HepG2 (cell line): ENCODE measurements around the gene LRP1B. TPM values are rescaled to one million over a fixed set of nuclear protein-coding genes. Genes with fewer than 3 reads are reported as not detected.

Experiments used
- ATAC-seq: fragments of 200-7000 bp; cut with Tn5 transposase; 3 replicates; pipeline ENCODE4 v1.9.1; 2020; ENCODE audit warnings: mild to moderate bottlenecking, moderate library complexity
- BruUV-seq: library from RNA; stranded (reverse); fragments of 400-500 nt; replicated peaks from 2 replicates; lab custom pipeline; 2021; lab: Mats Ljungman, UMichigan
- CTCF ChIA-PET: fragments of 300-600 bp; formaldehyde crosslinking; extraction: SDS; loops from one replicate; lab custom pipeline; 2021; ENCODE audit warnings: low total read pairs, inconsistent platforms, low intra/inter-chr PET ratio; lab: Yijun Ruan, JAX
- POLR2A ChIA-PET: fragments of 350-600 bp; sonication (Branson Sonifier 250); formaldehyde crosslinking; loops from one replicate; lab custom pipeline; 2020; ENCODE audit warnings: antibody characterized with exemption, inconsistent platforms; lab: Yijun Ruan, JAX
- DNase-seq: peaks from one replicate; pipeline ENCODE4 v3.0.0-alpha.2; 2015; ENCODE audit warnings: low spot score
- FAIRE-seq: peaks from 3 replicates; lab custom pipeline; 2011; peaks lifted over from hg19 to GRCh38; lab: Jason Lieb, UNC
- H2AFZ ChIP-seq: one replicate; pipeline ENCODE4 v1.6.1; 2011; ENCODE audit warnings: low read length, inconsistent platforms
- H3K27ac ChIP-seq: fragments of 300-600 bp; 3 replicates; pipeline ENCODE4 v1.8.0; 2011; ENCODE audit warnings: mixed run types, mild to moderate bottlenecking, mixed read lengths, low read length, inconsistent platforms; ENCODE audit not compliant: insufficient read depth; ENCODE audit errors: extremely low read length
- H3K27me3 ChIP-seq, 2 experiments: fragments of 200-600 bp in 1 of 2; 2 replicates in 1 of 2; 3 replicates in 1 of 2; pipeline versions ENCODE4 v1.6.0 to v1.8.0; 2011; ENCODE audit warnings: low read length in 2 of 2, mild to moderate bottlenecking in 2 of 2, moderate library complexity in 2 of 2, inconsistent platforms in 1 of 2; ENCODE audit not compliant: insufficient read depth in 2 of 2, control insufficient read depth in 1 of 2
- H3K36me3 ChIP-seq, 2 experiments: fragments of 200-600 bp in 1 of 2; replicated peaks in 1 of 2; 2 replicates in 1 of 2; 3 replicates in 1 of 2; pipeline versions ENCODE4 v1.5.1 to v1.8.0; 2011; ENCODE audit warnings: low read length in 2 of 2, inconsistent platforms in 1 of 2; ENCODE audit not compliant: insufficient read depth in 2 of 2, control insufficient read depth in 1 of 2
- H3K4me1 ChIP-seq: 2 replicates; pipeline ENCODE4 v1.5.1; 2012; ENCODE audit warnings: low read length, inconsistent platforms; ENCODE audit not compliant: insufficient read depth
- H3K4me2 ChIP-seq: 2 replicates; pipeline ENCODE4 v1.6.0; 2011; ENCODE audit warnings: low read depth, low read length, inconsistent platforms
- H3K4me3 ChIP-seq, 3 experiments: fragments of 200-600 bp in 1 of 3; sonication (generic), shearing (Covaris generic) in 1 of 3; replicated peaks in 1 of 3; 2 replicates each; pipeline ENCODE4 v1.5.1; 2011 to 2016; ENCODE audit warnings: low read length in 3 of 3, inconsistent platforms in 2 of 3, low read depth in 2 of 3, mild to moderate bottlenecking in 2 of 3, control low read depth in 1 of 3, mixed read lengths in 1 of 3; ENCODE audit not compliant: insufficient read depth in 1 of 3
- H3K79me2 ChIP-seq: one replicate; pipeline ENCODE4 v1.6.1; 2011; ENCODE audit warnings: low read length, inconsistent platforms; ENCODE audit not compliant: insufficient read depth
- H3K9ac ChIP-seq: 2 replicates; pipeline ENCODE4 v1.6.0; 2011; ENCODE audit warnings: mild to moderate bottlenecking, low read depth, low read length, inconsistent platforms; ENCODE audit not compliant: insufficient read depth
- H3K9me3 ChIP-seq: 2 replicates; pipeline ENCODE4 v1.5.1; 2012; ENCODE audit warnings: mild to moderate bottlenecking, low read length
- H4K20me1 ChIP-seq: 2 replicates; pipeline ENCODE4 v1.6.0; 2011; ENCODE audit warnings: inconsistent platforms, mild to moderate bottlenecking, low read length, moderate library complexity; ENCODE audit not compliant: insufficient read depth
- ATAD3A ChIP-seq: sonication (generic); formaldehyde crosslinking; IDR thresholded peaks from 2 replicates; pipeline ENCODE4 v1.4.0; 2020; ENCODE audit warnings: missing genetic modification reagents
- CBX1 ChIP-seq: IDR thresholded peaks from one replicate; pipeline ENCODE4 v1.6.1; 2016; ENCODE audit warnings: antibody characterized with exemption, low read depth
- GFI1 ChIP-seq: sonication (generic); formaldehyde crosslinking; IDR thresholded peaks from 2 replicates; pipeline ENCODE4 v1.5.0; 2020; ENCODE audit warnings: missing genetic modification reagents, mild to moderate bottlenecking, borderline replicate concordance
- HMGA1 ChIP-seq: sonication (generic); formaldehyde crosslinking; conservative IDR thresholded peaks from 2 replicates; pipeline ENCODE4 v1.4.0; 2020; ENCODE audit warnings: missing genetic modification reagents
- KDM1A ChIP-seq: IDR thresholded peaks from 2 replicates; pipeline ENCODE4 v1.6.1; 2016; ENCODE audit warnings: missing compliant biosample characterization
- MAZ ChIP-seq, 2 experiments: sonication (generic) in 1 of 2; formaldehyde crosslinking in 1 of 2; IDR thresholded peaks; 2 replicates each; pipeline versions ENCODE4 v1.5.0 to v1.6.1; 2012 to 2020; ENCODE audit warnings: low read depth in 2 of 2, mild to moderate bottlenecking in 2 of 2, borderline replicate concordance in 1 of 2, improper control_type of control experiment in 1 of 2, low read length in 1 of 2, missing genetic modification reagents in 1 of 2, moderate library complexity in 1 of 2
- MED8 ChIP-seq: sonication (generic); formaldehyde crosslinking; IDR thresholded peaks from 2 replicates; pipeline ENCODE4 v1.8.1; 2023; ENCODE audit warnings: mild to moderate bottlenecking, missing genetic modification reagents; ENCODE audit not compliant: insufficient replicate concordance
- MXD4 ChIP-seq: IDR thresholded peaks from 2 replicates; pipeline ENCODE4 v1.6.1; 2016; ENCODE audit warnings: mild to moderate bottlenecking, missing biosample characterization, missing genetic modification reagents
- NR3C1 ChIP-seq: sonication (generic); formaldehyde crosslinking; IDR thresholded peaks from 2 replicates; pipeline ENCODE4 v1.4.0; 2020; ENCODE audit warnings: missing genetic modification reagents
- PHF5A ChIP-seq: IDR thresholded peaks from one replicate; pipeline ENCODE4 v1.6.1; 2018; ENCODE audit warnings: low read depth, missing genetic modification reagents; ENCODE audit not compliant: unreplicated experiment
- SNAI1 ChIP-seq: sonication (generic); formaldehyde crosslinking; IDR thresholded peaks from 2 replicates; pipeline ENCODE4 v1.5.0; 2020; ENCODE audit warnings: mild to moderate bottlenecking, missing genetic modification reagents, borderline replicate concordance
- ZNF274 ChIP-seq: sonication (generic); formaldehyde crosslinking; IDR thresholded peaks from 2 replicates; pipeline ENCODE4 v1.5.1; 2020; ENCODE audit warnings: mild to moderate bottlenecking, missing genetic modification reagents
- ZNF333 ChIP-seq: sonication (generic); formaldehyde crosslinking; IDR thresholded peaks from 2 replicates; pipeline ENCODE4 v1.4.0; 2020; ENCODE audit warnings: mild to moderate bottlenecking, missing genetic modification reagents, borderline replicate concordance
- WGBS: methylation state at CpG from one replicate; pipeline ENCODE4 v1.1.6; 2017; ENCODE audit warnings: low lambda C conversion rate; 5-methylcytosine and 5-hydroxymethylcytosine counted together
- in situ Hi-C: cut with HindIII; loops from 2 replicates; pipeline ENCODE4 v1.10.0; 2017; ENCODE audit warnings: low pct_unique_long_range_greater_than_20kb; ENCODE audit not compliant: extremely low pct_ligation_motif_present
- intact Hi-C: fragments of 100-400 bp; cut with micrococcal nuclease; formaldehyde crosslinking; loops from one replicate; pipeline ENCODE4 v1.10.0; 2022; ENCODE audit not compliant: unreplicated experiment
- polyA plus RNA-seq, 8 experiments: library from polyadenylated mRNA; depleted of rRNA in 3 of 8; stranded (reverse) in 7 of 8; unstranded in 1 of 8; fragments of >200 nt; fragmentation: Illumina TruSeq in 4 of 8; extraction: Trizol in 4 of 8; gene quantifications; 2 replicates each; pipeline versions ENCODE4 v1.2.1 to v1.2.3, GENCODE V29; 2011 to 2016; ENCODE audit warnings: low read depth in 4 of 8, missing spikeins in 1 of 8, mixed read lengths in 1 of 8; ENCODE audit not compliant: insufficient read depth in 1 of 8
- total RNA-seq, 5 experiments: library from RNA; depleted of rRNA; stranded (reverse); fragments of >200 nt; fragmentation: Illumina TruSeq; extraction: Trizol; gene quantifications; 2 replicates each; pipeline ENCODE4 v1.2.3, GENCODE V29; 2016; ENCODE audit warnings: low read depth in 1 of 5
- TF ChIP-seq, protein P1 (sequence below): IDR thresholded peaks from 2 replicates; pipeline ENCODE4 v1.6.1; 2012; ENCODE audit warnings: low read length, improper control_type of control experiment
- TF ChIP-seq, protein P2 (sequence below): sonication (generic); formaldehyde crosslinking; IDR thresholded peaks from 2 replicates; pipeline ENCODE4 v1.4.0; 2020; ENCODE audit warnings: missing genetic modification reagents, mild to moderate bottlenecking, borderline replicate concordance
- TF ChIP-seq, protein P3 (sequence below): sonication (generic); formaldehyde crosslinking; IDR thresholded peaks from 2 replicates; pipeline ENCODE4 v1.4.0; 2020; ENCODE audit warnings: mild to moderate bottlenecking, missing genetic modification reagents
- TF ChIP-seq, protein P4 (sequence below): sonication (generic); formaldehyde crosslinking; IDR thresholded peaks from 2 replicates; pipeline ENCODE4 v1.4.0; 2020; ENCODE audit warnings: missing genetic modification reagents

Gene LRP1B
- total and polyA plus RNA-seq, 2 of the 13 experiments (the other 11 are each of a cell fraction or from before 2014, with no cell fraction given), result 0.04 TPM; not detected in 1

DNA sequence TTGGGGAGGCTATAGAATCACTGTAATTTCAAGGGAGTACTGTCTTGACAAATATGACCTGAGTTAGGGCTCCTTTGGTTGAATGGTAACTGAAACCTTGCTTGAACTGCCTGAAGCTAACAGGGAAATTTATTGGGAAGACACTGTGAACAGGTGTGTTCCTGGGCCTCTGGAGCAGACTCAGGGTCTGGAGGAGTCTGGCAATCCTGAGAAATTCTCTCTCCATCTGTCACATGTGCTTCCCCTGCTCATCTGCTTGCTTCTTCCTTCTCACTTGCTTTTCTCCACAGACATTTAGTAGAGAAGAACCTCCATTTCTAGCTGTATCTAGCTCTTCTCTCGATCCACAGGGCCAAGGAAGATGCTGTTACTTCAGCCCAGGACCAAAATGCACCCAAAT lies 476.5 kb downstream of the LRP1B start (continued):
- TF ChIP-seq PHF5A (CRISPR knock-in tag), result no peak

DNA sequence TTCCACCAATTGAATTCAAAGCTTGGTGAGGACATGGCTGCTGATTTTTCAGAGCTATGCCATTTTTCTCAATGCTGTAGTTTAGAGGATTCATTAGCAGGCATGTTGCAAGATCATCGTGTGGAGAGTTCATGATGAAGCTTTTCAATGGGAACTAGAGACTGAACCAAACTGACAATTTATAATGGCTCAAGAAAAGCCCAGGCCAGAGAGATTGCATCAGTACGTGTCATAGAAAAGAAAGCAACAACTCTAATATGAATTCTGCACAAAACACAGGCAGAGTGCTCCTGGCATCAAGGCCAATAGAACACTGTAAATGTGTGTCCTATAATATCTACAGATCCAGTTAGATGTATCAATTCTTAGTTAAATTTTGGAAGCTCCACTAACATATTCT lies 477.6 kb downstream of the LRP1B start:
- DNase-seq (no peak), FAIRE-seq (no peak), ATAC-seq (no peak)
- intact Hi-C loops (no loop called here), in situ Hi-C loops (no loop called here)
- Histone ChIP-seq H3K9ac (no peak overlapping the region), H3K4me1 (no peaks in the 10 kb centered on the region), H3K4me3 (no peak overlapping the region), H3K79me2 (no peaks in the 10 kb centered on the region), H2AFZ (no peak overlapping the region), H3K36me3 (no peaks in the 10 kb centered on the region), H3K27ac (no peak overlapping the region), H3K27me3 (no peaks in the 10 kb centered on the region), H4K20me1 (no peaks in the 10 kb centered on the region), H3K4me2 (no peak overlapping the region), H3K9me3 (no peaks in the 10 kb centered on the region)
- POLR2A ChIA-PET, result no interaction called here
- CTCF ChIA-PET, result no interaction called here
- WGBS, result 3% methylated on average over 2 of the region's 2 CpGs
- no TSS peak for BruUV-seq
- TF ChIP-seq MED8 (CRISPR knock-in tag) (no peak), CBX1 (no peak), KDM1A (no peak), ZNF333 (CRISPR knock-in tag) (no peak), ZNF274 (no peak), MAZ (IDR thresholded peaks at IDR 0.05; ENCODE audit: borderline replicate concordance, low read depth, low read length) (no peak), MAZ (CRISPR knock-in tag; IDR thresholded peaks at IDR 0.05; ENCODE audit: low read depth) (no peak), SNAI1 (CRISPR knock-in tag) (no peak), HMGA1 (no peak), MXD4 (CRISPR knock-in tag) (no peak), ATAD3A (CRISPR knock-in tag) (no peak), NR3C1 (CRISPR knock-in tag) (no peak), GFI1 (CRISPR knock-in tag) (no peak)
- TF ChIP-seq, protein P1, sequence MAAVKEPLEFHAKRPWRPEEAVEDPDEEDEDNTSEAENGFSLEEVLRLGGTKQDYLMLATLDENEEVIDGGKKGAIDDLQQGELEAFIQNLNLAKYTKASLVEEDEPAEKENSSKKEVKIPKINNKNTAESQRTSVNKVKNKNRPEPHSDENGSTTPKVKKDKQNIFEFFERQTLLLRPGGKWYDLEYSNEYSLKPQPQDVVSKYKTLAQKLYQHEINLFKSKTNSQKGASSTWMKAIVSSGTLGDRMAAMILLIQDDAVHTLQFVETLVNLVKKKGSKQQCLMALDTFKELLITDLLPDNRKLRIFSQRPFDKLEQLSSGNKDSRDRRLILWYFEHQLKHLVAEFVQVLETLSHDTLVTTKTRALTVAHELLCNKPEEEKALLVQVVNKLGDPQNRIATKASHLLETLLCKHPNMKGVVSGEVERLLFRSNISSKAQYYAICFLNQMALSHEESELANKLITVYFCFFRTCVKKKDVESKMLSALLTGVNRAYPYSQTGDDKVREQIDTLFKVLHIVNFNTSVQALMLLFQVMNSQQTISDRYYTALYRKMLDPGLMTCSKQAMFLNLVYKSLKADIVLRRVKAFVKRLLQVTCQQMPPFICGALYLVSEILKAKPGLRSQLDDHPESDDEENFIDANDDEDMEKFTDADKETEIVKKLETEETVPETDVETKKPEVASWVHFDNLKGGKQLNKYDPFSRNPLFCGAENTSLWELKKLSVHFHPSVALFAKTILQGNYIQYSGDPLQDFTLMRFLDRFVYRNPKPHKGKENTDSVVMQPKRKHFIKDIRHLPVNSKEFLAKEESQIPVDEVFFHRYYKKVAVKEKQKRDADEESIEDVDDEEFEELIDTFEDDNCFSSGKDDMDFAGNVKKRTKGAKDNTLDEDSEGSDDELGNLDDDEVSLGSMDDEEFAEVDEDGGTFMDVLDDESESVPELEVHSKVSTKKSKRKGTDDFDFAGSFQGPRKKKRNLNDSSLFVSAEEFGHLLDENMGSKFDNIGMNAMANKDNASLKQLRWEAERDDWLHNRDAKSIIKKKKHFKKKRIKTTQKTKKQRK, result no peak
- TF ChIP-seq, protein P2, sequence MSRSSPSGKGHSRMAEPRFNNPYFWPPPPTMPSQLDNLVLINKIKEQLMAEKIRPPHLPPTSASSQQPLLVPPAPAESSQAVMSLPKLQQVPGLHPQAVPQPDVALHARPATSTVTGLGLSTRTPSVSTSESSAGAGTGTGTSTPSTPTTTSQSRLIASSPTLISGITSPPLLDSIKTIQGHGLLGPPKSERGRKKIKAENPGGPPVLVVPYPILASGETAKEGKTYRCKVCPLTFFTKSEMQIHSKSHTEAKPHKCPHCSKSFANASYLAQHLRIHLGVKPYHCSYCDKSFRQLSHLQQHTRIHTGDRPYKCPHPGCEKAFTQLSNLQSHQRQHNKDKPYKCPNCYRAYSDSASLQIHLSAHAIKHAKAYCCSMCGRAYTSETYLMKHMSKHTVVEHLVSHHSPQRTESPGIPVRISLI (CRISPR knock-in tag), result no peak
- TF ChIP-seq, protein P3, sequence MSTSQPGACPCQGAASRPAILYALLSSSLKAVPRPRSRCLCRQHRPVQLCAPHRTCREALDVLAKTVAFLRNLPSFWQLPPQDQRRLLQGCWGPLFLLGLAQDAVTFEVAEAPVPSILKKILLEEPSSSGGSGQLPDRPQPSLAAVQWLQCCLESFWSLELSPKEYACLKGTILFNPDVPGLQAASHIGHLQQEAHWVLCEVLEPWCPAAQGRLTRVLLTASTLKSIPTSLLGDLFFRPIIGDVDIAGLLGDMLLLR (CRISPR knock-in tag), result no peak
- TF ChIP-seq, protein P4, sequence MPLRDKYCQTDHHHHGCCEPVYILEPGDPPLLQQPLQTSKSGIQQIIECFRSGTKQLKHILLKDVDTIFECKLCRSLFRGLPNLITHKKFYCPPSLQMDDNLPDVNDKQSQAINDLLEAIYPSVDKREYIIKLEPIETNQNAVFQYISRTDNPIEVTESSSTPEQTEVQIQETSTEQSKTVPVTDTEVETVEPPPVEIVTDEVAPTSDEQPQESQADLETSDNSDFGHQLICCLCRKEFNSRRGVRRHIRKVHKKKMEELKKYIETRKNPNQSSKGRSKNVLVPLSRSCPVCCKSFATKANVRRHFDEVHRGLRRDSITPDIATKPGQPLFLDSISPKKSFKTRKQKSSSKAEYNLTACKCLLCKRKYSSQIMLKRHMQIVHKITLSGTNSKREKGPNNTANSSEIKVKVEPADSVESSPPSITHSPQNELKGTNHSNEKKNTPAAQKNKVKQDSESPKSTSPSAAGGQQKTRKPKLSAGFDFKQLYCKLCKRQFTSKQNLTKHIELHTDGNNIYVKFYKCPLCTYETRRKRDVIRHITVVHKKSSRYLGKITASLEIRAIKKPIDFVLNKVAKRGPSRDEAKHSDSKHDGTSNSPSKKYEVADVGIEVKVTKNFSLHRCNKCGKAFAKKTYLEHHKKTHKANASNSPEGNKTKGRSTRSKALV, result no peak
